COLO668 (cell line): ENCODE measurements around the gene ALDH3A1.

Source experiments
- DNase-seq: peaks from one replicate; lab custom pipeline; 2025; ENCODE audit not compliant: unreplicated experiment; lab: John Stamatoyannopoulos, UW

The ALDH3A1 gene

DNA sequence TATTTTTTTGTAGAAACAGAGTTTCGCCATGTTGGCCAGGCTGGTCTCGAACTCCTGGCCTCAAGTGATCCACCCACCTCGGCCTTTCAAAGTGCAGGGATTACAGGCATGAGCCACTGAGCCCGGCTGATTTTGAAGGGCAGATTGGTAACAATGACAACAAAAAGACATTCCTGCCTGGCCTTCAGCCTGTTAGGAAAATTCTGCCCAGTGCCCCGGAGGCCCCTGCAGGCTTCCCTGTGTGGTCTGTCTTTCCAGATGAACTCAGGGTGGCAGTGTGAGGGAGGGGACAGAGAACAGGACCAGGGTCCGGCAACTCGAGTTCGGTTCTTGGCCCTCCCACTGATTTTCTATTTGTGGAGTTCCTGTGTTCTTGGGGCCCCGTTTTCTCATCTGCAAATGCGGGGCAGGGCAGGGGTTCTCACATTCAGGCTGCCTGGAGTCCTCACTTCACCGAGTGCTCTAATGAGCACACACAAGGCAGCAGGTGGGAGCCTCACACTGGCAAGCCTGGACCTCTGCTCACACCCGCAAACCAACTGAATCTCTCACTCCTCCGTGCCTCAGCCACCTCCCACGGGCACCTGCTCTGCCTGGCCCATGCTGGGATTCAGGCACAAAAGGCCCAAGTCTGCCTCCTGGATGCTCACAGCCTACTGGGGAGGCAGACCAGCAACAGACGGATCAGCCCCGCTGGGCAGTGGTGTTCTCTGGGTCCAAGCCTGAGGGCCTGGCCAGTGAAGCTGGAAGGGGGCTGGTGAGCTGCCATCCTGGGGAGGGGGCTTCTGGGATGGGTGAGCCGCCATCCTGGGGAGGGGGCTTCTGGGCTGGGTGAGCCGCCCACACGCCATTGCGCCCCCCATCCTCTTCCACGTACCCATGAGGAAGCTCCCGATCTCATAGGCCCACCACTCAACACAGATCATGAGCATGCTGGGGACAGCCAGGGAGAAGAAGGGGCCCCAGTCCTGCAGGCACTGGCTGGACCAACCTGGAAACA, 42.0 kb downstream of the ALDH3A1 start:
- no peak for DNase-seq

GRCh38 chr17:19705201-19705600, 42.9 kb downstream of the ALDH3A1 start:
- no peak for DNase-seq

- no peak for DNase-seq
These were observed 44.1 kb downstream of the ALDH3A1 start for GRCh38 chr17:19703828-19704613.

GRCh38 chr17:19703106-19703827, 44.8 kb downstream of the ALDH3A1 start:
- DNase-seq = no peak

DNA sequence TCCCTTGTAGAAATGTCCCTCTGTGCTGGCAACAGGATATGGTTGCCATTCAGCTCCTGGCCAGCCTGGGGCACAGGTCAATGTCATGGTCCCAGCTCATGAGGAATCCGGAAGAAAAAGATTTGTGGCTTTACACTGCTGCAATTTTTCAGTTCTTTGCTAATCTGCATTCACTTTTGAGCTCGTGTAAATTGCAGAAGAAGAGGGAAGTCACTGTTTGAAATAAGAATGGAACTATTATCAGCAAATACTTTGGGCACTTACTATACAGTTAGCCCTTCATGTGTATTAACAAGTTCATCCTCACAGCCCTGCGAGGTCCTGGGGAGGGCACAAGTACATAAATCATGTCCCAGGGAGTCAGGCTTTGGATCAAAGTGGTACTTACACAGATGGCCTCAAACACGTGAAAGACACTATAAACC, 45.9 kb downstream of the ALDH3A1 start:
- no peak for DNase-seq
